K562 (cell line): ENCODE data around the gene ZP1. TPM values are rescaled to one million over a fixed set of nuclear protein-coding genes. Genes with fewer than 3 reads are reported as not detected.

Experiments used
- BRD4 ChIP-seq: fragments of 200-600 bp; sonication (generic); IDR thresholded peaks from 2 replicates; pipeline ENCODE4 v1.6.1; 2017; ENCODE audit warnings: inconsistent platforms
- FOXP1 ChIP-seq: sonication (generic); formaldehyde crosslinking; IDR thresholded peaks from 2 replicates; pipeline ENCODE4 v1.8.0; 2022; ENCODE audit warnings: mild to moderate bottlenecking, missing genetic modification reagents
- HIVEP1 ChIP-seq: fragments of 250-450 bp; sonication (Bioruptor Pico); IDR thresholded peaks from 2 replicates; pipeline ENCODE4 v1.4.0; 2020; ENCODE audit warnings: mild to moderate bottlenecking
- MGA ChIP-seq: fragments of 450-650 bp; IDR thresholded peaks from 2 replicates; pipeline ENCODE4 v1.6.1; 2016; ENCODE audit warnings: mild to moderate bottlenecking, moderate library complexity
- SNRNP70 ChIP-seq: fragments of 200-400 bp; formaldehyde crosslinking; optimal IDR thresholded peaks from 2 replicates; pipeline ENCODE3; 2017; ENCODE audit warnings: low read depth, low read length
- ZBTB9 ChIP-seq: fragments of 450-650 bp; formaldehyde crosslinking; IDR thresholded peaks from 2 replicates; pipeline ENCODE4 v1.4.0; 2020; ENCODE audit warnings: mild to moderate bottlenecking, moderate library complexity
- ZNF41 ChIP-seq: fragments of 250-450 bp; sonication (Bioruptor Pico); conservative IDR thresholded peaks from 2 replicates; pipeline ENCODE4 v1.4.0; 2020; ENCODE audit warnings: mild to moderate bottlenecking
- ZNF592 ChIP-seq: fragments of 450-650 bp; IDR thresholded peaks from 2 replicates; pipeline ENCODE4 v1.6.1; 2017; ENCODE audit warnings: antibody characterized with exemption, mild to moderate bottlenecking
- ZZZ3 ChIP-seq: fragments of 450-650 bp; IDR thresholded peaks from 2 replicates; pipeline ENCODE4 v1.6.1; 2016; ENCODE audit warnings: antibody characterized with exemption, mild to moderate bottlenecking, moderate library complexity
- polyA plus RNA-seq, 8 experiments: library from polyadenylated mRNA; depleted of rRNA in 4 of 8; stranded (reverse) in 5 of 8; unstranded in 3 of 8; fragments of >200 nt; fragmentation: Nextera tagmentation in 2 of 8; fragmentation: Illumina TruSeq in 1 of 8; extraction: Ambion mirVana in 2 of 8; extraction: Trizol in 1 of 8; gene quantifications; 2 replicates each; pipeline versions ENCODE4 v1.2.1 to v1.2.3, GENCODE V29; 2011 to 2014; ENCODE audit warnings: inconsistent platforms in 1 of 8, missing spikeins in 1 of 8
- total RNA-seq, 7 experiments: library from RNA; depleted of rRNA in 6 of 7; stranded (reverse); fragments of >200 nt in 6 of 7; fragmentation: Illumina TruSeq in 2 of 7; extraction: Trizol in 2 of 7; gene quantifications; 2 replicates each; pipeline versions ENCODE4 v1.2.1 to v1.2.3, GENCODE V29; 2011 to 2021; ENCODE audit warnings: low replicate concordance in 1 of 7

ZP1 gene
- total and polyA plus RNA-seq, 9 of the 15 experiments (the other 6 are each of a cell fraction or from before 2014, with no cell fraction given) = 0.11 to 0.15 TPM; not detected in 7

GRCh38 chr11:60906132-60906972 lies 39.0 kb downstream of the ZP1 start, which contains the start of gene PRPF19 (continued):
- TF ChIP-seq ZNF592 = peak; percentile 30; the same call in 1 of the 2 replicates
- TF ChIP-seq FOXP1 (CRISPR knock-in tag) = peak; percentile 79
- no peak for TF ChIP-seq HIVEP1 (CRISPR knock-in tag)
- TF ChIP-seq BRD4 = peak; percentile 70; the same call in 1 of the 2 replicates
- TF ChIP-seq MGA = peak; percentile 59
- TF ChIP-seq ZNF41 (CRISPR knock-in tag) = no peak
- no peak for TF ChIP-seq SNRNP70
- TF ChIP-seq ZZZ3 = no peak
- peak; percentile 16; the same call in 1 of the 2 replicates for TF ChIP-seq ZBTB9 (CRISPR knock-in tag)
